ENCODE data around the gene DSCAM.

Gene DSCAM

GRCh38 chr21:40770435-40771055 is 76.4 kb downstream of the DSCAM start:
- no peak for DNase-seq (ENCODE audit: low read depth, low spot score)

- no peak for DNase-seq (ENCODE audit: low read depth, low spot score)
These were observed 77.7 kb downstream of the DSCAM start for GRCh38 chr21:40769231-40769630.

GRCh38 chr21:40768056-40768455 is 78.9 kb downstream of the DSCAM start:
- DNase-seq (ENCODE audit: low read depth, low spot score), result no peak

GRCh38 chr21:40766381-40766780 is 80.6 kb downstream of the DSCAM start:
- no peak for DNase-seq (ENCODE audit: low read depth, low spot score)

GRCh38 chr21:40765811-40766210 is 81.1 kb downstream of the DSCAM start:
- no peak for DNase-seq (ENCODE audit: low read depth, low spot score)

GRCh38 chr21:40760821-40761220 is 86.1 kb downstream of the DSCAM start:
- no peak for DNase-seq (ENCODE audit: low read depth, low spot score)

- no peak for DNase-seq (ENCODE audit: low read depth, low spot score)
These were observed 87.9 kb downstream of the DSCAM start for GRCh38 chr21:40759061-40759460.

- DNase-seq (ENCODE audit: low read depth, low spot score), result no peak
These were observed 89.6 kb downstream of the DSCAM start for GRCh38 chr21:40757366-40757765.

GRCh38 chr21:40754466-40754865 is 92.5 kb downstream of the DSCAM start:
- no peak for DNase-seq (ENCODE audit: low read depth, low spot score)

- DNase-seq (ENCODE audit: low read depth, low spot score), result no peak
These were observed 93.2 kb downstream of the DSCAM start for GRCh38 chr21:40753756-40754155.

- DNase-seq (ENCODE audit: low read depth, low spot score), result peak; percentile 14
These were observed 94.8 kb downstream of the DSCAM start for GRCh38 chr21:40752125-40752524.

- DNase-seq (ENCODE audit: low read depth, low spot score), result no peak
These were observed 95.7 kb downstream of the DSCAM start for GRCh38 chr21:40751221-40751620.

- no peak for DNase-seq (ENCODE audit: low read depth, low spot score)
These were observed 110.8 kb downstream of the DSCAM start for GRCh38 chr21:40736145-40736544.

- no peak for DNase-seq (ENCODE audit: low read depth, low spot score)
These were observed 113.9 kb downstream of the DSCAM start for GRCh38 chr21:40733024-40733397.

- no peak for DNase-seq (ENCODE audit: low read depth, low spot score)
These were observed 114.5 kb downstream of the DSCAM start for GRCh38 chr21:40732253-40733023.

- no peak for DNase-seq (ENCODE audit: low read depth, low spot score)
These were observed 115.8 kb downstream of the DSCAM start for GRCh38 chr21:40731206-40731605.

- DNase-seq (ENCODE audit: low read depth, low spot score), result no peak
These were observed 116.5 kb downstream of the DSCAM start for GRCh38 chr21:40730426-40730800.

GRCh38 chr21:40729761-40730425 is 117.1 kb downstream of the DSCAM start:
- DNase-seq (ENCODE audit: low read depth, low spot score), result no peak

- no peak for DNase-seq (ENCODE audit: low read depth, low spot score)
These were observed 123.0 kb downstream of the DSCAM start for GRCh38 chr21:40723966-40724365.

- no peak for DNase-seq (ENCODE audit: low read depth, low spot score)
These were observed 123.6 kb downstream of the DSCAM start for GRCh38 chr21:40723317-40723716.

GRCh38 chr21:40719615-40720014 is 127.3 kb downstream of the DSCAM start:
- no peak for DNase-seq (ENCODE audit: low read depth, low spot score)

- DNase-seq (ENCODE audit: low read depth, low spot score), result no peak
These were observed 129.9 kb downstream of the DSCAM start for GRCh38 chr21:40717028-40717427.

GRCh38 chr21:40714536-40714935 is 132.4 kb downstream of the DSCAM start:
- DNase-seq (ENCODE audit: low read depth, low spot score), result no peak

Data from ELF-1 (cell line).